Thoracic aorta (tissue), 2 donors: Measurements from ENCODE around the gene OAT. TPM values are rescaled to one million over a fixed set of nuclear protein-coding genes. Genes with fewer than 3 reads are reported as not detected.

Experiments used
- ATAC-seq: fragments of 150-250 bp; one replicate; pipeline ENCODE4 v1.8.0; 2017; ENCODE audit warnings: low read depth; ENCODE audit not compliant: insufficient number of reproducible peaks, low FRiP score
- DNase-seq: peaks from one replicate; pipeline ENCODE4 v3.0.0-alpha.2; 2020; ENCODE audit warnings: low spot score
- H3K27ac ChIP-seq, 2 donors: fragments of 200-600 bp; sonication (generic); 1 replicate in 1 of 2; 2 replicates in 1 of 2; pipeline ENCODE4 v1.5.1; 2016; ENCODE audit warnings: mild to moderate bottlenecking in 2 of 2, moderate library complexity in 2 of 2
- H3K27me3 ChIP-seq: fragments of 200-600 bp; sonication (generic); replicated peaks from 2 replicates; pipeline ENCODE4 v1.6.0; 2016; ENCODE audit warnings: mild to moderate bottlenecking; ENCODE audit not compliant: insufficient read depth
- H3K36me3 ChIP-seq: fragments of 200-600 bp; sonication (generic); one replicate; pipeline ENCODE4 v1.5.1; 2016
- H3K4me1 ChIP-seq, 2 donors: fragments of 200-600 bp; sonication (generic); 1 replicate in 1 of 2; 2 replicates in 1 of 2; pipeline versions ENCODE4 v1.5.1 to v1.6.0; 2016; ENCODE audit warnings: low read depth in 2 of 2, mild to moderate bottlenecking in 1 of 2; ENCODE audit not compliant: control insufficient read depth in 1 of 2
- H3K4me3 ChIP-seq: fragments of 200-600 bp; sonication (generic); 2 replicates; pipeline ENCODE4 v1.5.1; 2016; ENCODE audit warnings: mild to moderate bottlenecking
- H3K9me3 ChIP-seq: fragments of 200-600 bp; sonication (generic); 2 replicates; pipeline ENCODE4 v1.5.1; 2016
- total RNA-seq, 2 donors: library from RNA; depleted of rRNA; stranded (reverse); fragments of >200 nt; gene quantifications; one replicate each; pipeline versions ENCODE4 v1.1.0 to v1.2.3, GENCODE V29; 2016
- TF ChIP-seq, protein P1 (sequence below): fragments of 200-600 bp; sonication (generic); IDR thresholded peaks from one replicate; pipeline ENCODE4 v1.5.1; 2019; ENCODE audit warnings: antibody characterized with exemption

The OAT gene
- total RNA-seq, 2 donors from 2014 or later: 74.5 to 83.7 TPM

DNA sequence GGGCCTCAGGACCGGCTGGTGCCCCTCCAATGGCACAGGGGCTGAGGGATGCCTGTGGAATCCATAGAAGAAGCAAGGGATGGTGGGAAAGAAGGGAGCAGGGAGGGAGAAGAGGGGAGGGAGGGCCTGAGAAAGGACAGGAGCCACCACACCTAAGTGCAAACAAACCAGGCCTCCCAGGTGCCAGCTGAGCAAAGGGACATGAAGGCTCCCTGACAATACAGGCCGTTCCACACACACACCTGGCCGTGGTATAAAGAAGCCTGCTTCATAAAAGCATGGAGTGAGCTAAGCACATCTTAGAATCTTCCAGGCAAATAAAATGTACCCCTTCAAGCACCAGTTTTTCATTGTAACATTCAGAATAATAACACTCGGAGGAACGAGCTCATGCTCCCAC lies 54.0 kb downstream of the OAT start:
- H3K27me3 ChIP-seq: no peaks in the 10 kb centered on the region
- H3K27ac ChIP-seq: no peak overlapping the region
- no peaks in the 10 kb centered on the region for H3K4me1 ChIP-seq
- DNase-seq: no peak
- TF ChIP-seq, protein P1, sequence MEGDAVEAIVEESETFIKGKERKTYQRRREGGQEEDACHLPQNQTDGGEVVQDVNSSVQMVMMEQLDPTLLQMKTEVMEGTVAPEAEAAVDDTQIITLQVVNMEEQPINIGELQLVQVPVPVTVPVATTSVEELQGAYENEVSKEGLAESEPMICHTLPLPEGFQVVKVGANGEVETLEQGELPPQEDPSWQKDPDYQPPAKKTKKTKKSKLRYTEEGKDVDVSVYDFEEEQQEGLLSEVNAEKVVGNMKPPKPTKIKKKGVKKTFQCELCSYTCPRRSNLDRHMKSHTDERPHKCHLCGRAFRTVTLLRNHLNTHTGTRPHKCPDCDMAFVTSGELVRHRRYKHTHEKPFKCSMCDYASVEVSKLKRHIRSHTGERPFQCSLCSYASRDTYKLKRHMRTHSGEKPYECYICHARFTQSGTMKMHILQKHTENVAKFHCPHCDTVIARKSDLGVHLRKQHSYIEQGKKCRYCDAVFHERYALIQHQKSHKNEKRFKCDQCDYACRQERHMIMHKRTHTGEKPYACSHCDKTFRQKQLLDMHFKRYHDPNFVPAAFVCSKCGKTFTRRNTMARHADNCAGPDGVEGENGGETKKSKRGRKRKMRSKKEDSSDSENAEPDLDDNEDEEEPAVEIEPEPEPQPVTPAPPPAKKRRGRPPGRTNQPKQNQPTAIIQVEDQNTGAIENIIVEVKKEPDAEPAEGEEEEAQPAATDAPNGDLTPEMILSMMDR: no peak
- ATAC-seq: no peak
- no peaks in the 10 kb centered on the region for H3K36me3 ChIP-seq
- peaks cover 4% of the 10 kb centered on the region for H3K9me3 ChIP-seq
- no peak overlapping the region for H3K4me3 ChIP-seq

DNA sequence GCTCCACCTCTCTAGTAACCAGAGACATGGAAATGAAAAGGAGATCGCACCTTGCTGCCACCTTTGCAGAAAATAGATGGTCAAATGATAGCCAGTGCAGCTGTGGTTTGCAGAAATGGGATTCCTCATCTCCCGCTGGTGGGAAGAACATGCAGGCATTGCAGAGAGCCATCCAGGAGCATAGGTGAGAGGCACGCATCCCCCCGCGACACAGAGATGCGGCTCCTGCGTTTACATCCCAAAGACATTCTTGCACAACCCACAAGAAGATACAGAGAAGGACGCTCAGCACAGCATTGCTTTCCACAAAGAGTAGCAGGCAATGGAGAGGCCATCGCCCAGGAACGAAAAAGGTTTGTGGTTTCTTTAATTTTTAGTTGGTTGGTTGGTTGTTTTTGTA lies 56.2 kb downstream of the OAT start:
- H3K4me1 ChIP-seq: no peaks in the 10 kb centered on the region
- H3K36me3 ChIP-seq: no peaks in the 10 kb centered on the region
- DNase-seq (no peak), ATAC-seq (no peak)
- no peaks in the 10 kb centered on the region for H3K27me3 ChIP-seq
- H3K27ac ChIP-seq: no peak overlapping the region
- TF ChIP-seq, protein P1: no peak
- H3K4me3 ChIP-seq: no peak overlapping the region
- H3K9me3 ChIP-seq: peaks cover 8% of the 10 kb centered on the region

DNA sequence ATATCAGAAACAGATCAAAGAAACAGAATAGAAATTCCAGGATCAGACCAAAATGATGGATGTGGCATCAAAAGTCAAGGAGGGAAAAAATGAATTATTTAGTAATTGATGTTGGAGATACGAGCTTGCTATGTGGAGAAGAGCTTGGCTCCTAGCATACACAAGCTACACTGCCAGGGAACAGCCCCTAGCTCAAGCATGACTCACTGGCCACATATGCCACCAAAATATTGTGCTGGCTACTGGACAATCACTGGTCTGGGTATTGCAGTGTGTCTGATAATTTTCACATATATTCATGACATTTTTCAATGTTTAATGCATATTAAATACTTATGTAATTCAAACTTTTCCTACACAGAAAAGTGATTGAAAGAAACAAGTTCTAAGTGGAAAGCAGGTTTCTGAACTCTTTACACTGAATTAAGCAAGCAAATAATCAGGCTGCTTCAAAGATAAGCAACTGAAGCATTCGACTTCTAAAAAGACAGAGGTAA lies 59.3 kb downstream of the OAT start:
- H3K9me3 ChIP-seq: peaks cover 8% of the 10 kb centered on the region
- H3K4me3 ChIP-seq: no peak overlapping the region
- TF ChIP-seq, protein P1: no peak
- no peak for ATAC-seq
- no peak for DNase-seq
- H3K27me3 ChIP-seq: no peaks in the 10 kb centered on the region
- no peak overlapping the region for H3K27ac ChIP-seq
- H3K36me3 ChIP-seq: no peaks in the 10 kb centered on the region
- H3K4me1 ChIP-seq: peaks cover 0 to 10% of the 10 kb centered on the region in 2 donors

DNA sequence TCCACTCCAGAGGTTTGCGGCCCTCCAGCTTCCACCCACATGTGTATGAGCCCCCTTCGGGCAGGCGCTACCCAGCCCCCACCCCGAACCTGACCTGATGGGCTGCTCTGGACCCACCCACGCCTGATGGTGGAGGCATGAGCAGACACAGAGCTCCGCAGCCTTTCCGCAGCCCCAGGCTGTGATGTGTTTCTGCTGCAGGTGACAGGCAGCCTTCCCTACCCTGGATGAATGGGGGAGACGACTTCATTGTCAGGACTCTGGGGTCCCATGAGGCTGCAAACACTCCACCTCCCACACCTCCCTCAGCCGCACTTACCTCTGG lies 61.2 kb downstream of the OAT start:
- DNase-seq: no peak
- Histone ChIP-seq H3K4me3 (no peak overlapping the region), H3K9me3 (peaks cover 8% of the 10 kb centered on the region), H3K27ac (no peak overlapping the region), H3K4me1 (peaks cover 0 to 22% of the 10 kb centered on the region in 2 donors), H3K27me3 (no peaks in the 10 kb centered on the region), H3K36me3 (no peaks in the 10 kb centered on the region)
- TF ChIP-seq, protein P1: no peak
- ATAC-seq: no peak

DNA sequence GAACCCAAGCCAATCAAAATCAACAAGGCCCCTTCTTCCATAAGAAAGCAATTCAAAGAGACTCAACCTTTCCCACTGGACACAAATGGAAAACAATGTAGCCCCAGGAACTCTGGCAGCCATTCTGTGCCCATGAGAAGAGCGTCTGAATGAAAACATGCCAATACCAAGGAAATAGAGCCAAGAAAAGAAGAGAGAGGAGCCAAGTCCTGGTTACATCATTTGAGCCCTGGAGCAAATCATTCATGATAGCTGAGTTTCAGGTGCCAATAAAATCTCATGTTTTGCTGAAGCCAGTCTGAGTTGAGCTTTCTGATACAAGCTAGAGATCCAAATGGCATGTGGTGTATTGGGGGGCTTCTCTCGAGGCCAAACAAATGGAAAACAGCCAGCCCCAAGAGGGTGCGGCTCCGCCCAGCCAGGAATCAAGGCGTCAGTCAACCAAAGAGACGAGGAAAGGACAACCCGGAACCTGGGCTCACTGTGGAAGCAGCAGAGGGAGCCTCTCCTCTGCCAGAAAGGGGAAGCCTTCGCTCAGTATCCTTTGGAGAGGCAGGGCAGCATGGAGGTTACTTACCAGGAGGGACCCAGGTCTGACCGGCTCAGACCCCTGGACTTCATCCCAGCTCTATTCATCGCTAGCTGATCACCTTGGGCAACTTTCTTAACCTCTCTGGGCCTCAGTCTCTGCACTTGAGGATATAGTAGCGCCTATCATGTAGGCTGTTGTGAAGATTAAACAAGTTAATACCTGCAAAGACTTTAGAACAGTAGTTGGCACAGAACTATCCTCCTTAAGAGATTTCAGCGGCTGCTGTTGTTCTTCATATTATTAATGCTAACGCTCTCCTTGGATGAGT lies 61.8 kb downstream of the OAT start:
- Histone ChIP-seq H3K36me3 (no peaks in the 10 kb centered on the region), H3K27ac (no peak overlapping the region), H3K27me3 (no peaks in the 10 kb centered on the region), H3K9me3 (peaks cover 8% of the 10 kb centered on the region), H3K4me1 (peaks cover 0 to 26% of the 10 kb centered on the region in 2 donors), H3K4me3 (no peak overlapping the region)
- ATAC-seq: no peak
- no peak for DNase-seq
- TF ChIP-seq, protein P1: no peak
